Measurements from ENCODE around the gene CCDC192. TPM values are rescaled to one million over a fixed set of nuclear protein-coding genes. Genes with fewer than 3 reads are reported as not detected.

The CCDC192 gene
- total and polyA plus RNA-seq, 10 of the 15 experiments (the other 5 are each of a cell fraction or from before 2014, with no cell fraction given): 0.20 to 0.79 (median 0.32) TPM; not detected in 4

- Histone ChIP-seq H2AFZ (ENCODE audit: control insufficient read depth, low read depth, low read length) (no peak overlapping the region), H4K20me1 (ENCODE audit: control insufficient read depth, insufficient read depth) (no peaks in the 10 kb centered on the region), H3K4me3 (no peak overlapping the region), H3K27ac (ENCODE audit: control insufficient read depth, insufficient read depth) (no peak overlapping the region), H3K79me2 (ENCODE audit: control insufficient read depth, insufficient read depth, low read length) (no peaks in the 10 kb centered on the region), H3K36me3 (ENCODE audit: control insufficient read depth in 2 of 2, insufficient read depth in 2 of 2, low read length in 1 of 2) (no peaks in the 10 kb centered on the region), H3K9ac (ENCODE audit: control insufficient read depth, insufficient read depth, low read length) (no peak overlapping the region), H3K9me3 (replicated peaks; ENCODE audit: control insufficient read depth, insufficient read depth, low read length) (no peaks in the 10 kb centered on the region; the same call in 2 of the 3 replicates), H3K4me2 (ENCODE audit: control insufficient read depth, insufficient read depth) (no peak overlapping the region), H3K4me1 (ENCODE audit: control insufficient read depth, insufficient read depth, low read length) (no peaks in the 10 kb centered on the region), H3K27me3 (replicated peaks in 1 of 2; ENCODE audit: control insufficient read depth in 2 of 2, insufficient read depth in 2 of 2, low read length in 1 of 2) (no peaks in the 10 kb centered on the region)
- ChIA-PET SMC1A (ENCODE audit: uncharacterized antibody, unreplicated experiment) (interaction anchor here (0.7 to 0.9 kb wide), 2 partner anchors 110 to 114 kb away, joined by 3 to 4 read pairs; no protein-coding TSS in a partner anchor), CTCF (interaction anchor here (1.5 kb wide), 1 partner anchor 114 kb away, joined by 3 read pairs; no protein-coding TSS in a partner anchor), RAD21 (ENCODE audit: unreplicated experiment) (interaction anchor here (1.9 kb wide), 1 partner anchor 198 kb away, joined by 6 read pairs; no protein-coding TSS in a partner anchor), POLR2A (no interaction called here)
- in situ Hi-C loops (cut with MboI): no loop called here
- no peak for FAIRE-seq
- TF ChIP-seq TARDBP (IDR thresholded peaks at IDR 0.05; ENCODE audit: borderline replicate concordance) (no peak), TBL1XR1 (IDR thresholded peaks at IDR 0.05; ENCODE audit: low read depth, low read length) (no peak), STAT3 (IDR thresholded peaks at IDR 0.05; ENCODE audit: low read depth, low read length) (no peak), BMI1 (IDR thresholded peaks at IDR 0.05; ENCODE audit: borderline replicate concordance) (no peak), SREBF1 (IDR thresholded peaks at IDR 0.05; ENCODE audit: low read length) (no peak), PAX8 (IDR thresholded peaks at IDR 0.05) (no peak), BACH1 (IDR thresholded peaks at IDR 0.05; ENCODE audit: borderline replicate concordance) (no peak), ZNF687 (IDR thresholded peaks at IDR 0.05) (no peak), SP1 (IDR thresholded peaks at IDR 0.05; ENCODE audit: low read depth, low read length) (no peak), RB1 (IDR thresholded peaks at IDR 0.05; ENCODE audit: borderline replicate concordance) (no peak), SREBF2 (IDR thresholded peaks at IDR 0.05; ENCODE audit: low read length) (no peak), NFYA (IDR thresholded peaks at IDR 0.05; ENCODE audit: borderline replicate concordance, low read depth, low read length) (no peak), NR2C1 (IDR thresholded peaks at IDR 0.05) (no peak), MTA3 (IDR thresholded peaks at IDR 0.05; ENCODE audit: borderline replicate concordance, low read length) (no peak)
- BruUV-seq (replicated peaks): no TSS peak
- no peak for ATAC-seq
- DNase-seq (ENCODE audit: low read depth, low spot score): no peak
- intact Hi-C loops (cut with micrococcal nuclease; ENCODE audit: unreplicated experiment): no loop called here
These were observed 58.7 kb downstream of the CCDC192 start for GRCh38 chr5:127761869-127762268.

Data from GM12878 (cell line).